Thyroid gland (tissue), 4 donors: ENCODE measurements around the gene FDXR. TPM values are rescaled to one million over a fixed set of nuclear protein-coding genes. Genes with fewer than 3 reads are reported as not detected.
A peak's percentile ranks its signal among the peaks of the same experiment; 100 is the strongest.

ENCODE experiments used
- DNase-seq, 2 donors: peaks; one replicate each; pipeline ENCODE4 v3.0.0-alpha.2; 2019
- H3K27ac ChIP-seq, 3 donors: fragments of 200-600 bp; sonication (generic); 1 replicate in 2 of 3; 2 replicates in 1 of 3; pipeline ENCODE4 v1.5.1; 2016 to 2019; ENCODE audit warnings: mild to moderate bottlenecking in 1 of 3, moderate library complexity in 1 of 3
- H3K27me3 ChIP-seq: fragments of 200-600 bp; sonication (generic); one replicate; pipeline ENCODE4 v1.5.1; 2019
- H3K36me3 ChIP-seq, 2 donors: fragments of 200-600 bp; sonication (generic); one replicate each; pipeline ENCODE4 v1.5.1; 2016 to 2019
- H3K4me1 ChIP-seq, 2 donors: fragments of 200-600 bp; sonication (generic); one replicate each; pipeline ENCODE4 v1.5.1; 2017 to 2019
- H3K4me3 ChIP-seq, 3 donors: fragments of 200-600 bp; sonication (generic); replicated peaks in 1 of 3; 1 replicate in 2 of 3; 2 replicates in 1 of 3; pipeline ENCODE4 v1.5.1; 2016; ENCODE audit warnings: mild to moderate bottlenecking in 1 of 3
- H3K9me3 ChIP-seq: fragments of 200-600 bp; sonication (generic); one replicate; pipeline ENCODE4 v1.5.1; 2017
- CTCF ChIP-seq, 6 experiments: fragments of 200-600 bp in 3 of 6; fragments of 450-650 bp in 3 of 6; sonication (generic) in 3 of 6; IDR thresholded peaks; one replicate each; pipeline ENCODE4 v1.5.1; 2016 to 2019; ENCODE audit warnings: antibody characterized with exemption in 6 of 6, mild to moderate bottlenecking in 2 of 6, inconsistent platforms in 1 of 6, moderate library complexity in 1 of 6
- POLR2A ChIP-seq, 2 donors: fragments of 450-650 bp; IDR thresholded peaks; one replicate each; pipeline ENCODE4 v1.6.1; 2017; ENCODE audit warnings: antibody characterized with exemption in 2 of 2, mild to moderate bottlenecking in 2 of 2, moderate library complexity in 1 of 2
- WGBS, 2 donors: methylation state at CpG; one replicate each; pipeline ENCODE4 v1.1.5; 2017; 5-methylcytosine and 5-hydroxymethylcytosine counted together
- intact Hi-C: fragments of 100-400 bp; cut with DNase I; formaldehyde crosslinking; loops from one replicate; pipeline ENCODE4 v1.15.1; 2023
- total RNA-seq, 4 donors: library from RNA; depleted of rRNA; stranded (reverse); fragments of >200 nt; gene quantifications; one replicate each; pipeline ENCODE4 v1.2.3, GENCODE V29; 2016

Gene FDXR
- total RNA-seq, 4 donors from 2014 or later = 5.9 to 18.6 (median 10.2) TPM

- DNase-seq = no peak
- no peaks in the 10 kb centered on the region for H3K9me3 ChIP-seq
- no peaks in the 10 kb centered on the region for H3K27me3 ChIP-seq
- intact Hi-C loops = no loop called here
- no peaks in the 10 kb centered on the region for H3K36me3 ChIP-seq
- TF ChIP-seq CTCF (IDR thresholded peaks at IDR 0.05) = no peak
- no peak for TF ChIP-seq POLR2A (IDR thresholded peaks at IDR 0.05)
- no peak overlapping the region for H3K4me3 ChIP-seq
- 24 to 39% methylated on average over 6 to 9 of the region's 9 CpGs for WGBS, 2 donors
- peaks cover 10 to 38% of the 10 kb centered on the region in 2 donors for H3K4me1 ChIP-seq
- peak overlapping the region in 1 of 3 donors; percentile 8 for H3K27ac ChIP-seq
These were observed 19.8 kb downstream of the FDXR start for GRCh38 chr17:74853048-74853397.

- no peak for TF ChIP-seq POLR2A (IDR thresholded peaks at IDR 0.05)
- peak in 1 of 6 experiments; percentile 10 for TF ChIP-seq CTCF (IDR thresholded peaks at IDR 0.05)
- Histone ChIP-seq H3K27ac (peak overlapping the region in 1 of 3 donors; percentile 8), H3K4me1 (peaks cover 10 to 34% of the 10 kb centered on the region in 2 donors), H3K9me3 (no peaks in the 10 kb centered on the region), H3K4me3 (no peak overlapping the region), H3K36me3 (no peaks in the 10 kb centered on the region), H3K27me3 (no peaks in the 10 kb centered on the region)
- WGBS, 2 donors = 0% methylated on average over 1 of the region's 76 CpGs; no CpG with 5 or more reads in 1 of the 2 donors
- intact Hi-C loops = no loop called here
- peak; percentile 48 to 58 for DNase-seq
These were observed 20.4 kb downstream of the FDXR start for GRCh38 chr17:74852237-74853047.

GRCh38 chr17:74851612-74852236 is 21.1 kb downstream of the FDXR start:
- H3K4me3 ChIP-seq = no peak overlapping the region
- intact Hi-C loops = no loop called here
- WGBS, 2 donors = 80 to 92% methylated on average over 8 to 9 of the region's 29 CpGs

GRCh38 chr17:74850914-74851313 is 21.9 kb downstream of the FDXR start:
- no peak for DNase-seq
- no peaks in the 10 kb centered on the region for H3K27me3 ChIP-seq

More at GRCh38 chr17:74851612-74852236, 21.1 kb downstream of the FDXR start:
- DNase-seq = no peak
- Histone ChIP-seq H3K27me3 (no peaks in the 10 kb centered on the region), H3K27ac (no peak overlapping the region), H3K36me3 (peaks cover 0 to 1% of the 10 kb centered on the region in 2 donors), H3K4me1 (peaks cover 10 to 30% of the 10 kb centered on the region in 2 donors), H3K9me3 (no peaks in the 10 kb centered on the region)
- TF ChIP-seq CTCF (IDR thresholded peaks at IDR 0.05) (no peak), POLR2A (IDR thresholded peaks at IDR 0.05) (no peak)

More at GRCh38 chr17:74850914-74851313, 21.9 kb downstream of the FDXR start:
- no peak overlapping the region for H3K27ac ChIP-seq
- H3K4me1 ChIP-seq = peaks cover 10 to 26% of the 10 kb centered on the region in 2 donors
- H3K9me3 ChIP-seq = no peaks in the 10 kb centered on the region
- intact Hi-C loops = no loop called here
- WGBS, 2 donors = 78 to 81% methylated on average over 3 of the region's 3 CpGs
- no peak overlapping the region for H3K4me3 ChIP-seq
- TF ChIP-seq POLR2A (IDR thresholded peaks at IDR 0.05) = no peak
- no peak for TF ChIP-seq CTCF (IDR thresholded peaks at IDR 0.05)
- H3K36me3 ChIP-seq = peaks cover 0 to 4% of the 10 kb centered on the region in 2 donors
